ENCODE measurements around the gene IQGAP2.

IQGAP2 gene

DNA sequence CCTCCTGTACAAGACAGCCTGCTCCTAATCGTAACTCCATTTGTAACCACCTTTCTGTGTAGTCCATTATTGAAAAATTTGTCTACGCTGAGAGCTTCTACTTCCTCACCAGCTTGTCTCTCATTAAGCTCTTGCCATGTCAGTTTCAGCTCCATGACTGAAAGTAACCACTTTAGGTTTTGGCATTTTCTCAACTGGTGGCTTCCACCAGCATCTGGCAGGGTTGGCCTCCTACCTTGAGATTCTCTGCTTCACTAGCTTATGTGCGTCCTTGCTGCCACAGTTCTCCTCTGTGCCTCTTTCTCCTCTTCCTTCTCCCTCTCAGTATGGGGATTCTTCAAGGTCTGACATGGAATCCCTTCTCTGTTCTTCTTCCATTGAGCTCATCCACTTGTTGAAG lies 188.3 kb downstream of the IQGAP2 start:
- Histone ChIP-seq H3K4me1 (ENCODE audit: control insufficient read depth, insufficient read depth, low read depth, low read length) (no peaks in the 10 kb centered on the region), H3K23ac (ENCODE audit: low read length in 2 of 2) (no peak overlapping the region), H2BK15ac (ENCODE audit: low read depth, poor library complexity, severe bottlenecking) (no peak overlapping the region), H3K27me3 (ENCODE audit: control insufficient read depth in 1 of 2, insufficient read depth in 1 of 2, low read length in 2 of 2) (peaks cover 6 to 35% of the 10 kb centered on the region in 2 experiments), H3K4ac (ENCODE audit: low read depth in 1 of 2, low read length in 2 of 2) (no peak overlapping the region), H3K27ac (ENCODE audit: low read length, poor library complexity, severe bottlenecking) (no peak overlapping the region), H3K18ac (ENCODE audit: low read depth in 1 of 2, low read length in 2 of 2) (no peak overlapping the region), H2AFZ (ENCODE audit: low read depth, low read length) (no peak overlapping the region), H3K36me3 (ENCODE audit: control insufficient read depth in 1 of 2, insufficient read depth in 2 of 2, low read depth in 1 of 2, low read length in 2 of 2) (no peaks in the 10 kb centered on the region), H3K14ac (ENCODE audit: low read length in 2 of 2) (no peak overlapping the region), H2BK12ac (ENCODE audit: low read length in 2 of 2) (no peak overlapping the region), H4K91ac (ENCODE audit: low read length) (no peak overlapping the region), H3K4me3 (ENCODE audit: insufficient read depth in 1 of 2, low read depth in 1 of 2, low read length in 2 of 2) (no peak overlapping the region), H3K4me2 (ENCODE audit: low read length, poor library complexity, severe bottlenecking) (no peak overlapping the region), H3K9me3 (ENCODE audit: control insufficient read depth, low read length) (peaks cover 4% of the 10 kb centered on the region), H2BK120ac (ENCODE audit: low read depth, low read length) (no peak overlapping the region), H2AK5ac (ENCODE audit: low read length, severe bottlenecking) (no peak overlapping the region), H4K8ac (ENCODE audit: low read length) (no peak overlapping the region), H3K9ac (ENCODE audit: low read length) (no peak overlapping the region), H2BK5ac (ENCODE audit: low read depth, low read length, poor library complexity, severe bottlenecking) (no peak overlapping the region), H3K79me1 (replicated peaks; ENCODE audit: low read length, poor library complexity, severe bottlenecking) (no peaks in the 10 kb centered on the region)
- WGBS = 93% methylated on average over 3 of the region's 3 CpGs
- DNase-seq = no peak

DNA sequence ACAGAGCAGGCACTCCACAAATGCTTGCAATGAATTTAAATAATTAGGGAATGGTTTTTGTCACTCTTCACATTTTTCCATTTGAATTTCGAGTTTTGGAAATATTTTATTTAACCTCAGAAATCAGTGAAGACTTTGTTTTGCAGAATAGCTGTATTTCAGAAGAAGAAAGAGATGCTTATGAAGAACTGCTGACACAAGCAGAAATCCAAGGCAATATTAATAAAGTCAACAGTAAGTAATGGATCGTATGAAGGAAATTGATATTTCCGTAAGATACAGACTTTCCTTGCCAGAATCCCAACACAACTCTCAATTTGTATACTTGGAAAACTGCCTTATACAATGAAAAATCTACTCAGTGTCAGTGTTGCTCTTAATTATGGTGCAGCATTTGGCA lies 189.6 kb downstream of the IQGAP2 start:
- Histone ChIP-seq H2BK120ac (ENCODE audit: low read depth, low read length) (no peak overlapping the region), H2AFZ (ENCODE audit: low read depth, low read length) (no peak overlapping the region), H3K18ac (ENCODE audit: low read depth in 1 of 2, low read length in 2 of 2) (no peak overlapping the region), H3K14ac (ENCODE audit: low read length in 2 of 2) (no peak overlapping the region), H3K4me3 (ENCODE audit: insufficient read depth in 1 of 2, low read depth in 1 of 2, low read length in 2 of 2) (no peak overlapping the region), H2BK15ac (ENCODE audit: low read depth, poor library complexity, severe bottlenecking) (no peak overlapping the region), H3K9ac (ENCODE audit: low read length) (no peak overlapping the region), H4K91ac (ENCODE audit: low read length) (no peak overlapping the region), H3K36me3 (ENCODE audit: control insufficient read depth in 1 of 2, insufficient read depth in 2 of 2, low read depth in 1 of 2, low read length in 2 of 2) (no peaks in the 10 kb centered on the region), H3K4me2 (ENCODE audit: low read length, poor library complexity, severe bottlenecking) (no peak overlapping the region), H3K23ac (ENCODE audit: low read length in 2 of 2) (no peak overlapping the region), H2BK12ac (ENCODE audit: low read length in 2 of 2) (no peak overlapping the region), H3K79me1 (replicated peaks; ENCODE audit: low read length, poor library complexity, severe bottlenecking) (no peaks in the 10 kb centered on the region), H2AK5ac (ENCODE audit: low read length, severe bottlenecking) (no peak overlapping the region), H2BK5ac (ENCODE audit: low read depth, low read length, poor library complexity, severe bottlenecking) (no peak overlapping the region), H3K27ac (ENCODE audit: low read length, poor library complexity, severe bottlenecking) (no peak overlapping the region), H3K4ac (ENCODE audit: low read depth in 1 of 2, low read length in 2 of 2) (no peak overlapping the region), H3K27me3 (ENCODE audit: control insufficient read depth in 1 of 2, insufficient read depth in 1 of 2, low read length in 2 of 2) (peaks cover 6 to 32% of the 10 kb centered on the region in 2 experiments), H3K4me1 (ENCODE audit: control insufficient read depth, insufficient read depth, low read depth, low read length) (no peaks in the 10 kb centered on the region), H3K9me3 (ENCODE audit: control insufficient read depth, low read length) (peaks cover 4% of the 10 kb centered on the region), H4K8ac (ENCODE audit: low read length) (no peak overlapping the region)
- 50% methylated on average over 2 of the region's 3 CpGs for WGBS
- no peak for DNase-seq

DNA sequence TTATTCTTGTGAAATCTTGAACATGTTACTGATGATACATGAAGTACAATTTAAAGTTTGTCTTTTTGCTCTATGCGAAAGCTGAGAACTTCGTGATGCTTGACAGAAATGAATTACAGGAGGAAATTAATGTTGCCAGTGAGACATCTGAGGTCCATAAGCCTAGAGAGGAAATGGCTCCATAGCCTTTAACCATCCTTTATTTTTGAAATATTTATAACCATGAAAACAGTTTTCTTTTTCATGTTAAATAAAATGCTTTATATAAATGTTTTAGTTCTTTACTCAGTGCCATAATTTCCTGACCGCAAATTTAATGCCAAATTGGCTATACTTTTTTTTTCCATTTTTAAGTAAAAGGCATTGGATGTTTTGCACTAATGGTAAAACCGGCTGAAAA lies 191.0 kb downstream of the IQGAP2 start:
- Histone ChIP-seq H3K4me2 (ENCODE audit: low read length, poor library complexity, severe bottlenecking) (no peak overlapping the region), H3K4me3 (ENCODE audit: insufficient read depth in 1 of 2, low read depth in 1 of 2, low read length in 2 of 2) (no peak overlapping the region), H3K14ac (ENCODE audit: low read length in 2 of 2) (no peak overlapping the region), H3K27me3 (ENCODE audit: control insufficient read depth in 1 of 2, insufficient read depth in 1 of 2, low read length in 2 of 2) (peaks cover 6 to 32% of the 10 kb centered on the region in 2 experiments), H2AK5ac (ENCODE audit: low read length, severe bottlenecking) (no peak overlapping the region), H2BK5ac (ENCODE audit: low read depth, low read length, poor library complexity, severe bottlenecking) (no peak overlapping the region), H3K27ac (ENCODE audit: low read length, poor library complexity, severe bottlenecking) (no peak overlapping the region), H3K9ac (ENCODE audit: low read length) (no peak overlapping the region), H4K91ac (ENCODE audit: low read length) (no peak overlapping the region), H3K18ac (ENCODE audit: low read depth in 1 of 2, low read length in 2 of 2) (no peak overlapping the region), H3K4me1 (ENCODE audit: control insufficient read depth, insufficient read depth, low read depth, low read length) (no peaks in the 10 kb centered on the region), H3K79me1 (replicated peaks; ENCODE audit: low read length, poor library complexity, severe bottlenecking) (no peaks in the 10 kb centered on the region), H2AFZ (ENCODE audit: low read depth, low read length) (no peak overlapping the region), H3K9me3 (ENCODE audit: control insufficient read depth, low read length) (peaks cover 4% of the 10 kb centered on the region), H3K4ac (ENCODE audit: low read depth in 1 of 2, low read length in 2 of 2) (no peak overlapping the region), H3K23ac (ENCODE audit: low read length in 2 of 2) (no peak overlapping the region), H2BK12ac (ENCODE audit: low read length in 2 of 2) (no peak overlapping the region), H3K36me3 (ENCODE audit: control insufficient read depth in 1 of 2, insufficient read depth in 2 of 2, low read depth in 1 of 2, low read length in 2 of 2) (no peaks in the 10 kb centered on the region), H2BK15ac (ENCODE audit: low read depth, poor library complexity, severe bottlenecking) (no peak overlapping the region), H2BK120ac (ENCODE audit: low read depth, low read length) (no peak overlapping the region), H4K8ac (ENCODE audit: low read length) (no peak overlapping the region)
- 83% methylated on average over 2 of the region's 4 CpGs for WGBS
- DNase-seq = no peak

DNA sequence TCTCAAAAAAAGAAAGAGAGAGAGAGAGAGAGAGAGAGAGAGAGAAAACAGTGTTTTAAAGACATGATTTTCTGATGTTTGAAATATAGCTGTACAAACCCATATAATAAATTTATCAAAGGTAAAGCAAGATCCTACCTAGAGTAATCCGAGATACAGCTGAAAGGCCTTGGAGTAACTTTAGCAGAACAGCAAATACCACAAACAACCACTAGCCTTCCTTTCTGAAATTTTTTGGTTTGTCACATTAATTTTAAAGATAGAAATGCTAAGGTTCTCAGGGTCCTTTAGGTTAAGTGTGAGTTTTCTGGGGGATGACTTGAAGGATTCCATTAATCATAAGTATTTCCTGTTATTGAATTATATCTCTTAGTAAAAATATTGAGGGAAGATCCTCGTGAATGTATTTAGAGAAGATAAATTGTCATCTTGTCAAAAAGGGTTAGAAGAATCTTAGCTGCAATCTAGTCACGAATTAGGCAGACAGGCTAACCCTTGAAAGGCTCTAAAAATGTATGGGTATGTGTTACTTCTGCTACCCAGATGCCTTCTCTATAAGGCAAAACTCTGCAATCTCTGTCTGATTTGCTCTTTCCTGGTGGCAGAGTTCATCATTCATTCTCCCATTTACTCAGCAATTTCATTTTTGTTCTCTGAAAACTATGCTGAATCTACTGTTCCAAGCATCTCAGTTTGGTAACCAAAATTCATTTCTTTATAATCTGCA lies 192.8 kb downstream of the IQGAP2 start:
- H3K14ac ChIP-seq (ENCODE audit: low read length in 2 of 2) = no peak overlapping the region
- H3K4me2 ChIP-seq (ENCODE audit: low read length, poor library complexity, severe bottlenecking) = no peak overlapping the region
- DNase-seq = no peak
- H3K23ac ChIP-seq (ENCODE audit: low read length in 2 of 2) = no peak overlapping the region
- no peak overlapping the region for H4K91ac ChIP-seq (ENCODE audit: low read length)
- H2BK12ac ChIP-seq (ENCODE audit: low read length in 2 of 2) = no peak overlapping the region
- H3K4me3 ChIP-seq (ENCODE audit: insufficient read depth in 1 of 2, low read depth in 1 of 2, low read length in 2 of 2) = no peak overlapping the region
- H3K4me1 ChIP-seq (ENCODE audit: control insufficient read depth, insufficient read depth, low read depth, low read length) = no peaks in the 10 kb centered on the region
- H4K8ac ChIP-seq (ENCODE audit: low read length) = no peak overlapping the region
- WGBS = 83% methylated on average over 2 of the region's 3 CpGs
- no peak overlapping the region for H2AK5ac ChIP-seq (ENCODE audit: low read length, severe bottlenecking)
- H2BK5ac ChIP-seq (ENCODE audit: low read depth, low read length, poor library complexity, severe bottlenecking) = no peak overlapping the region
- no peaks in the 10 kb centered on the region for H3K36me3 ChIP-seq (ENCODE audit: control insufficient read depth in 1 of 2, insufficient read depth in 2 of 2, low read depth in 1 of 2, low read length in 2 of 2)
- no peak overlapping the region for H2BK120ac ChIP-seq (ENCODE audit: low read depth, low read length)
- no peak overlapping the region for H2BK15ac ChIP-seq (ENCODE audit: low read depth, poor library complexity, severe bottlenecking)
- no peak overlapping the region for H3K9ac ChIP-seq (ENCODE audit: low read length)
- no peaks in the 10 kb centered on the region for H3K79me1 ChIP-seq (replicated peaks; ENCODE audit: low read length, poor library complexity, severe bottlenecking)
- peaks cover 6 to 26% of the 10 kb centered on the region in 2 experiments for H3K27me3 ChIP-seq (ENCODE audit: control insufficient read depth in 1 of 2, insufficient read depth in 1 of 2, low read length in 2 of 2)
- peaks cover 4% of the 10 kb centered on the region for H3K9me3 ChIP-seq (ENCODE audit: control insufficient read depth, low read length)
- H3K4ac ChIP-seq (ENCODE audit: low read depth in 1 of 2, low read length in 2 of 2) = no peak overlapping the region
- no peak overlapping the region for H3K27ac ChIP-seq (ENCODE audit: low read length, poor library complexity, severe bottlenecking)
- no peak overlapping the region for H2AFZ ChIP-seq (ENCODE audit: low read depth, low read length)
- H3K18ac ChIP-seq (ENCODE audit: low read depth in 1 of 2, low read length in 2 of 2) = no peak overlapping the region
